Adrenal gland (tissue), 12 donors: ENCODE results near the gene MSN. TPM values are rescaled to one million over a fixed set of nuclear protein-coding genes. Genes with fewer than 3 reads are reported as not detected.

Experiments
- DNase-seq, 7 donors: peaks; one replicate each; pipeline ENCODE4 v3.0.0-alpha.2; 2019 to 2020
- H3K27ac ChIP-seq, 5 donors: fragments of 200-600 bp; sonication (generic) in 4 of 5; 1 replicate in 3 of 5; 2 replicates in 2 of 5; pipeline versions ENCODE4 v1.5.1 to v1.8.0; 2016 to 2020; ENCODE audit warnings: mild to moderate bottlenecking in 1 of 5
- H3K27me3 ChIP-seq: fragments of 200-600 bp; 2 replicates; pipeline ENCODE4 v1.8.0; 2021
- H3K36me3 ChIP-seq, 2 donors: fragments of 200-600 bp; replicated peaks in 1 of 2; 1 replicate in 1 of 2; 2 replicates in 1 of 2; pipeline versions ENCODE4 v1.5.1 to v1.8.0; 2018 to 2022
- H3K4me1 ChIP-seq, 2 donors: fragments of 200-600 bp; replicated peaks in 1 of 2; 1 replicate in 1 of 2; 2 replicates in 1 of 2; pipeline versions ENCODE4 v1.5.1 to v1.8.0; 2018 to 2021
- H3K4me3 ChIP-seq, 4 donors: fragments of 200-600 bp; sonication (generic) in 3 of 4; one replicate each; pipeline ENCODE4 v1.5.1; 2016 to 2018
- H3K9me3 ChIP-seq, 3 donors: fragments of 200-600 bp; sonication (generic) in 1 of 3; replicated peaks in 1 of 3; 1 replicate in 2 of 3; 2 replicates in 1 of 3; pipeline versions ENCODE4 v1.5.1 to v1.8.0; 2016 to 2021
- CTCF ChIP-seq, 6 experiments: fragments of 450-650 bp in 4 of 6; fragments of 200-600 bp in 2 of 6; sonication (generic) in 1 of 6; IDR thresholded peaks; 1 replicate in 5 of 6; 2 replicates in 1 of 6; pipeline versions ENCODE4 v1.5.1 to v1.8.0; 2016 to 2021; ENCODE audit warnings: antibody characterized with exemption in 6 of 6, mild to moderate bottlenecking in 2 of 6, moderate library complexity in 1 of 6
- POLR2A ChIP-seq, 2 donors: fragments of 450-650 bp; IDR thresholded peaks; one replicate each; pipeline ENCODE4 v1.6.1; 2017; ENCODE audit warnings: antibody characterized with exemption in 2 of 2, mild to moderate bottlenecking in 2 of 2, moderate library complexity in 1 of 2
- WGBS, 4 donors: extraction: QIAGEN DNeasy Blood & Tissue Kit in 2 of 4; methylation state at CpG; one replicate each; pipeline versions ENCODE4 v1.1.5 to v1.1.7; 2013 to 2017; 5-methylcytosine and 5-hydroxymethylcytosine counted together
- intact Hi-C, 2 donors: fragments of 100-400 bp; cut with DNase I; formaldehyde crosslinking; loops; one replicate each; pipeline versions ENCODE4 v1.14.1 to v1.15.0; 2022 to 2023
- polyA plus RNA-seq, 3 donors: library from polyadenylated mRNA; stranded (reverse); fragments of 200-250 nt in 2 of 3; fragments of 350-450 nt in 1 of 3; fragmentation: Illumina TruSeq in 1 of 3; extraction: RNeasy Lipid Tissue Mini Kit (QIAGEN cat#74804) in 1 of 3; gene quantifications; one replicate each; pipeline ENCODE4 v1.2.3, GENCODE V29; 2013 to 2014
- total RNA-seq, 9 donors: library from RNA; depleted of rRNA in 4 of 9; stranded (reverse); fragments of >200 nt in 4 of 9; fragments of 120-200 nt in 1 of 9; fragmentation: NEBNext Ultra II Directional in 1 of 9; extraction: Animal tissue kit (Norgen Biotek cat#: 25700) in 1 of 9; gene quantifications; one replicate each; pipeline versions ENCODE4 v1.1.0 to v1.2.4, GENCODE V29; 2013 to 2023
- donor health status: healthy with polysubstance abuse.
- donor health status: Bipolar disorder and iron deficiency.
- donor health status: DM: yes; HTN: yes; CAD: no.
- donor health status: DM: no; HTN: no; CAD: no.
- donor health status: DM: no; HTN: no; CAD: no.
- donor health status: DM: yes; HTN: yes; CAD: no.

Gene MSN
- total and polyA plus RNA-seq, 12 donors, result 40.9 to 244 (median 178) TPM

- intact Hi-C loops, result no loop called here
- Histone ChIP-seq H3K27me3 (peaks cover 7% of the 10 kb centered on the region), H3K27ac (peak overlapping the region in 2 of 5 donors; percentile 6 to 70), H3K4me3 (no peak overlapping the region), H3K4me1 (peaks cover 8 to 26% of the 10 kb centered on the region in 2 donors), H3K36me3 (no peaks in the 10 kb centered on the region), H3K9me3 (no peaks in the 10 kb centered on the region)
- TF ChIP-seq POLR2A (IDR thresholded peaks at IDR 0.05) (no peak), CTCF (IDR thresholded peaks at IDR 0.05) (no peak)
- DNase-seq, result peak in 5 of 7 donors; percentile 30 to 53 (median 39)
- WGBS, 4 donors, result 17 to 38% (median 26%) methylated on average over 3 of the region's 3 CpGs
These were observed 24.5 kb upstream of the MSN start for GRCh38 chrX:65642914-65643491.

DNA sequence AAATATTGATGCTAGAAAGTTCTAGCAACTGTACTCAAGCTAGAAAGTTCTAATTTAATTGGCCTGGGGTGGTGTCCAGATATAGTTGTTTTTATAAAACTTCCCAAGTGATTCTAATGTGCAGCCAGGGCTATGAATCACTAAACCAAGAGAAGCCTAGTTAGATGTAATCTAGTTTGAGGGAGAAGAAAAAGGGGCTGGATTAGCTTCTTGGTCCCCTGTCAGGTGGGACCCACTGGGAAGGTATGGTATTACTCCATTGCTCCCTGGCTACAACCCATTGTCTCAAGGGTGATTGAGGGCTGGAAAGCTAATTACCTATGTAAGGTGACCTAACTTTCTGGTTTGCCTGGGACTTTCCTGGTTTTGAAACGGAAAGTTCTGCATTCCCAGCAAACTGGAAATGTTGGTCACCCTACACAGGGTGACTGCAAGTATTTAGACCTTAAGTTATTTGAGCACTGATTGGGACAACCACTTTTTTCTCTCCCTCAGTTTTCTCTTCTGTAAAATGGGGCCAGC is 23.9 kb upstream of the MSN start:
- TF ChIP-seq POLR2A (IDR thresholded peaks at IDR 0.05) (no peak), CTCF (IDR thresholded peaks at IDR 0.05) (no peak)
- intact Hi-C loops, result no loop called here
- 76 to 94% (median 89%) methylated on average over 1 of the region's 1 CpG; no CpG with 5 or more reads in 1 of the 4 donors for WGBS, 4 donors
- Histone ChIP-seq H3K27me3 (peaks cover 4% of the 10 kb centered on the region), H3K4me1 (peaks cover 8 to 26% of the 10 kb centered on the region in 2 donors), H3K27ac (peak overlapping the region in 1 of 5 donors; percentile 6), H3K9me3 (no peaks in the 10 kb centered on the region), H3K36me3 (no peaks in the 10 kb centered on the region), H3K4me3 (no peak overlapping the region)
- no peak for DNase-seq

- Histone ChIP-seq H3K4me3 (no peak overlapping the region), H3K4me1 (peaks cover 8 to 26% of the 10 kb centered on the region in 2 donors), H3K36me3 (no peaks in the 10 kb centered on the region), H3K27me3 (peaks cover 4% of the 10 kb centered on the region), H3K27ac (peak overlapping the region in 2 of 5 donors; percentile 33 to 50), H3K9me3 (no peaks in the 10 kb centered on the region)
- intact Hi-C loops, result no loop called here
- TF ChIP-seq POLR2A (IDR thresholded peaks at IDR 0.05) (no peak), CTCF (IDR thresholded peaks at IDR 0.05) (no peak)
- peak; percentile 80 to 92 (median 89) for DNase-seq
- WGBS, 4 donors, result 38 to 58% (median 40%) methylated on average over 1 of the region's 1 CpG; no CpG with 5 or more reads in 1 of the 4 donors
These were observed 22.7 kb upstream of the MSN start for GRCh38 chrX:65644621-65645289.

- H3K4me1 ChIP-seq, result peaks cover 8 to 23% of the 10 kb centered on the region in 2 donors
- DNase-seq, result no peak
- no peak overlapping the region for H3K27ac ChIP-seq
- whole genome bisulfite sequencing, 4 donors, result 45 to 72% (median 52%) methylated on average over 3 of the region's 3 CpGs
- no peaks in the 10 kb centered on the region for H3K36me3 ChIP-seq
- no peak overlapping the region for H3K4me3 ChIP-seq
- intact Hi-C loops, result no loop called here
- peaks cover 4% of the 10 kb centered on the region for H3K27me3 ChIP-seq
- TF ChIP-seq POLR2A (IDR thresholded peaks at IDR 0.05), result no peak
- no peak for TF ChIP-seq CTCF (IDR thresholded peaks at IDR 0.05)
- no peaks in the 10 kb centered on the region for H3K9me3 ChIP-seq
These were observed 19.7 kb upstream of the MSN start for GRCh38 chrX:65647801-65648200.
